ENCODE data around the gene VCAN.

VCAN gene

GRCh38 chr5:83494087-83494620, 22.6 kb downstream of the VCAN start:
- Mint-ChIP-seq H3K27me3 (no peaks in the 10 kb centered on the region), H3K9me3 (no peaks in the 10 kb centered on the region), H3K27ac (no peak overlapping the region), H3K4me3 (no peak overlapping the region), H3K36me3 (no peaks in the 10 kb centered on the region), H3K4me1 (no peaks in the 10 kb centered on the region)
- ATAC-seq (ENCODE audit: low read depth), result no peak
- no peak for DNase-seq (ENCODE audit: low spot score in 2 of 2)

- DNase-seq (ENCODE audit: low spot score in 2 of 2) (no peak), ATAC-seq (ENCODE audit: low read depth) (no peak)
- H3K36me3 Mint-ChIP-seq, result no peaks in the 10 kb centered on the region
- no peaks in the 10 kb centered on the region for H3K9me3 Mint-ChIP-seq
- no peaks in the 10 kb centered on the region for H3K27me3 Mint-ChIP-seq
- no peak overlapping the region for H3K4me3 Mint-ChIP-seq
- H3K4me1 Mint-ChIP-seq, result no peaks in the 10 kb centered on the region
- no peak overlapping the region for H3K27ac Mint-ChIP-seq
Measured at GRCh38 chr5:83494666-83495065, 23.1 kb downstream of the VCAN start.

GRCh38 chr5:83496626-83497025, 25.1 kb downstream of the VCAN start:
- no peak for DNase-seq (ENCODE audit: low spot score in 2 of 2)
- Mint-ChIP-seq H3K27ac (no peak overlapping the region), H3K9me3 (peaks cover 5% of the 10 kb centered on the region), H3K36me3 (no peaks in the 10 kb centered on the region), H3K27me3 (no peaks in the 10 kb centered on the region), H3K4me3 (no peak overlapping the region), H3K4me1 (no peaks in the 10 kb centered on the region)
- no peak for ATAC-seq (ENCODE audit: low read depth)

- peaks cover 5% of the 10 kb centered on the region for H3K9me3 Mint-ChIP-seq
- DNase-seq (ENCODE audit: low spot score in 2 of 2) (no peak), ATAC-seq (ENCODE audit: low read depth) (no peak)
- H3K4me1 Mint-ChIP-seq, result no peaks in the 10 kb centered on the region
- no peaks in the 10 kb centered on the region for H3K27me3 Mint-ChIP-seq
- no peak overlapping the region for H3K27ac Mint-ChIP-seq
- no peaks in the 10 kb centered on the region for H3K36me3 Mint-ChIP-seq
- no peak overlapping the region for H3K4me3 Mint-ChIP-seq
Measured at GRCh38 chr5:83498585-83498984, 27.0 kb downstream of the VCAN start.

- peaks cover 2% of the 10 kb centered on the region for H3K27me3 Mint-ChIP-seq
- H3K27ac Mint-ChIP-seq, result no peak overlapping the region
- no peak overlapping the region for H3K4me3 Mint-ChIP-seq
- ATAC-seq (ENCODE audit: low read depth) (no peak), DNase-seq (ENCODE audit: low spot score in 2 of 2) (no peak)
- H3K36me3 Mint-ChIP-seq, result no peaks in the 10 kb centered on the region
- no peaks in the 10 kb centered on the region for H3K4me1 Mint-ChIP-seq
- peaks cover 9% of the 10 kb centered on the region for H3K9me3 Mint-ChIP-seq
Measured at GRCh38 chr5:83503662-83504061, 32.1 kb downstream of the VCAN start.

- H3K36me3 Mint-ChIP-seq, result no peaks in the 10 kb centered on the region
- no peak overlapping the region for H3K27ac Mint-ChIP-seq
- peaks cover 4% of the 10 kb centered on the region for H3K9me3 Mint-ChIP-seq
- H3K27me3 Mint-ChIP-seq, result peaks cover 2% of the 10 kb centered on the region
- H3K4me1 Mint-ChIP-seq, result no peaks in the 10 kb centered on the region
- ATAC-seq (ENCODE audit: low read depth) (no peak), DNase-seq (ENCODE audit: low spot score in 2 of 2) (no peak)
- no peak overlapping the region for H3K4me3 Mint-ChIP-seq
Measured at GRCh38 chr5:83507431-83507830, 35.9 kb downstream of the VCAN start.

GRCh38 chr5:83509540-83509939, 38.0 kb downstream of the VCAN start:
- Mint-ChIP-seq H3K27ac (no peak overlapping the region), H3K4me3 (no peak overlapping the region), H3K4me1 (no peaks in the 10 kb centered on the region), H3K27me3 (peaks cover 2% of the 10 kb centered on the region), H3K36me3 (no peaks in the 10 kb centered on the region), H3K9me3 (peaks cover 4% of the 10 kb centered on the region)
- no peak for DNase-seq (ENCODE audit: low spot score in 2 of 2)
- ATAC-seq (ENCODE audit: low read depth), result no peak

GRCh38 chr5:83510260-83510659, 38.7 kb downstream of the VCAN start:
- ATAC-seq (ENCODE audit: low read depth) (no peak), DNase-seq (ENCODE audit: low spot score in 2 of 2) (no peak)
- Mint-ChIP-seq H3K36me3 (no peaks in the 10 kb centered on the region), H3K9me3 (peaks cover 4% of the 10 kb centered on the region), H3K27ac (no peak overlapping the region), H3K27me3 (no peaks in the 10 kb centered on the region), H3K4me3 (no peak overlapping the region), H3K4me1 (no peaks in the 10 kb centered on the region)

- no peaks in the 10 kb centered on the region for H3K4me1 Mint-ChIP-seq
- ATAC-seq (ENCODE audit: low read depth) (no peak), DNase-seq (ENCODE audit: low spot score in 2 of 2) (no peak)
- no peak overlapping the region for H3K27ac Mint-ChIP-seq
- no peaks in the 10 kb centered on the region for H3K27me3 Mint-ChIP-seq
- no peak overlapping the region for H3K4me3 Mint-ChIP-seq
- H3K9me3 Mint-ChIP-seq, result no peaks in the 10 kb centered on the region
- no peaks in the 10 kb centered on the region for H3K36me3 Mint-ChIP-seq
Measured at GRCh38 chr5:83512061-83512745, 40.7 kb downstream of the VCAN start.

GRCh38 chr5:83513081-83513480, 41.5 kb downstream of the VCAN start:
- Mint-ChIP-seq H3K4me3 (no peak overlapping the region), H3K9me3 (no peaks in the 10 kb centered on the region), H3K27me3 (no peaks in the 10 kb centered on the region), H3K4me1 (no peaks in the 10 kb centered on the region), H3K27ac (no peak overlapping the region), H3K36me3 (no peaks in the 10 kb centered on the region)
- no peak for ATAC-seq (ENCODE audit: low read depth)
- no peak for DNase-seq (ENCODE audit: low spot score in 2 of 2)

GRCh38 chr5:83513491-83513890, 41.9 kb downstream of the VCAN start:
- Mint-ChIP-seq H3K4me1 (no peaks in the 10 kb centered on the region), H3K36me3 (no peaks in the 10 kb centered on the region), H3K4me3 (no peak overlapping the region), H3K27ac (no peak overlapping the region), H3K9me3 (no peaks in the 10 kb centered on the region), H3K27me3 (no peaks in the 10 kb centered on the region)
- no peak for DNase-seq (ENCODE audit: low spot score in 2 of 2)
- ATAC-seq (ENCODE audit: low read depth), result no peak

- H3K36me3 Mint-ChIP-seq, result no peaks in the 10 kb centered on the region
- H3K27me3 Mint-ChIP-seq, result no peaks in the 10 kb centered on the region
- ATAC-seq (ENCODE audit: low read depth) (no peak), DNase-seq (ENCODE audit: low spot score in 2 of 2) (no peak)
- H3K4me3 Mint-ChIP-seq, result no peak overlapping the region
- H3K9me3 Mint-ChIP-seq, result peaks cover 2% of the 10 kb centered on the region
- H3K27ac Mint-ChIP-seq, result no peak overlapping the region
- no peaks in the 10 kb centered on the region for H3K4me1 Mint-ChIP-seq
Measured at GRCh38 chr5:83516377-83516776, 44.8 kb downstream of the VCAN start.

- ATAC-seq (ENCODE audit: low read depth) (no peak), DNase-seq (ENCODE audit: low spot score in 2 of 2) (no peak)
- Mint-ChIP-seq H3K27ac (no peak overlapping the region), H3K4me3 (no peak overlapping the region), H3K36me3 (no peaks in the 10 kb centered on the region), H3K9me3 (peaks cover 2% of the 10 kb centered on the region), H3K4me1 (no peaks in the 10 kb centered on the region), H3K27me3 (no peaks in the 10 kb centered on the region)
Measured at GRCh38 chr5:83517072-83517687, 45.6 kb downstream of the VCAN start.

- no peak overlapping the region for H3K4me3 Mint-ChIP-seq
- no peaks in the 10 kb centered on the region for H3K36me3 Mint-ChIP-seq
- no peak overlapping the region for H3K27ac Mint-ChIP-seq
Measured at GRCh38 chr5:83517688-83518085, 46.1 kb downstream of the VCAN start.

More at GRCh38 chr5:83517688-83518085, 46.1 kb downstream of the VCAN start:
- peaks cover 2% of the 10 kb centered on the region for H3K9me3 Mint-ChIP-seq
- no peaks in the 10 kb centered on the region for H3K27me3 Mint-ChIP-seq
- ATAC-seq (ENCODE audit: low read depth) (no peak), DNase-seq (ENCODE audit: low spot score in 2 of 2) (no peak)
- no peaks in the 10 kb centered on the region for H3K4me1 Mint-ChIP-seq

Measured in memory B cell (primary cell).